Caco-2 (cell line): Measurements from ENCODE around the gene NEXMIF. TPM values are rescaled to one million over a fixed set of nuclear protein-coding genes. Genes with fewer than 3 reads are reported as not detected.

Source experiments
- BruUV-seq: library from RNA; stranded (reverse); fragments of 400-500 nt; replicated peaks from 2 replicates; lab custom pipeline; 2021; lab: Mats Ljungman, UMichigan
- CTCF ChIA-PET: fragments of 300-600 bp; sonication (Branson Sonifier 250); formaldehyde crosslinking; loops from one replicate; lab custom pipeline; 2022; ENCODE audit warnings: antibody characterized with exemption; lab: Charles Lee
- POLR2A ChIA-PET: fragments of 300-600 bp; sonication (Branson Sonifier 250); formaldehyde crosslinking; loops from one replicate; lab custom pipeline; 2022; ENCODE audit warnings: antibody characterized with exemption; lab: Charles Lee
- DNase-seq, 2 experiments: peaks; one replicate each; pipeline versions ENCODE4 v3.0.0 to v3.0.0-alpha.2; 2020 to 2022
- H3K27me3 ChIP-seq: replicated peaks from 2 replicates; pipeline ENCODE4 v1.6.0; 2011; ENCODE audit warnings: low read length; ENCODE audit not compliant: control insufficient read depth, insufficient read depth
- H3K36me3 ChIP-seq: 2 replicates; pipeline ENCODE4 v1.5.1; 2011; ENCODE audit warnings: low read length; ENCODE audit not compliant: control insufficient read depth, insufficient read depth
- H3K4me1 ChIP-seq: fragments of 250-450 bp; sonication (Bioruptor Pico); 2 replicates; pipeline ENCODE4 v1.5.1; 2020; ENCODE audit warnings: mild to moderate bottlenecking
- H3K4me3 ChIP-seq: 2 replicates; pipeline ENCODE4 v1.5.1; 2011; ENCODE audit warnings: low read depth, mild to moderate bottlenecking, control low read depth, low read length
- H3K9me3 ChIP-seq: fragments of 250-450 bp; sonication (Bioruptor Pico); 2 replicates; pipeline ENCODE4 v1.5.1; 2020; ENCODE audit warnings: mild to moderate bottlenecking, moderate library complexity
- H3K27ac Mint-ChIP-seq: one replicate; pipeline ENCODE4 v1.8.0; 2022; ENCODE audit warnings: mixed read lengths; ENCODE audit not compliant: unreplicated experiment
- H3K27me3 Mint-ChIP-seq: one replicate; pipeline ENCODE4 v1.8.0; 2022; ENCODE audit warnings: mixed read lengths; ENCODE audit not compliant: insufficient read depth, unreplicated experiment
- H3K36me3 Mint-ChIP-seq: one replicate; pipeline ENCODE4 v1.8.0; 2022; ENCODE audit warnings: mild to moderate bottlenecking, mixed read lengths; ENCODE audit not compliant: insufficient read depth, unreplicated experiment
- H3K4me1 Mint-ChIP-seq: one replicate; pipeline ENCODE4 v1.8.0; 2022; ENCODE audit warnings: low read depth, mixed read lengths; ENCODE audit not compliant: unreplicated experiment
- H3K4me3 Mint-ChIP-seq: one replicate; pipeline ENCODE4 v1.8.0; 2022; ENCODE audit warnings: mild to moderate bottlenecking, moderate library complexity, mixed read lengths; ENCODE audit not compliant: unreplicated experiment
- H3K9me3 Mint-ChIP-seq: one replicate; pipeline ENCODE4 v1.8.0; 2022; ENCODE audit warnings: mixed read lengths; ENCODE audit not compliant: unreplicated experiment
- intact Hi-C: fragments of 100-400 bp; cut with micrococcal nuclease; formaldehyde crosslinking; loops from one replicate; pipeline ENCODE4 v1.10.0; 2022; ENCODE audit not compliant: unreplicated experiment
- total RNA-seq: library from RNA; stranded (reverse); gene quantifications from 2 replicates; pipeline ENCODE4 v1.2.3, GENCODE V29; 2022
- TF ChIP-seq, protein P1 (sequence below), 2 experiments: fragments of 200-600 bp in 1 of 2; IDR thresholded peaks; 1 replicate in 1 of 2; 2 replicates in 1 of 2; pipeline versions ENCODE4 v1.5.1 to v1.8.0; 2011 to 2022; ENCODE audit warnings: antibody characterized with exemption in 1 of 2, control low read depth in 1 of 2, inconsistent platforms in 1 of 2, low read depth in 1 of 2, low read length in 1 of 2, mild to moderate bottlenecking in 1 of 2, moderate library complexity in 1 of 2; ENCODE audit not compliant: insufficient read depth in 1 of 2, severe bottlenecking in 1 of 2, unreplicated experiment in 1 of 2

The NEXMIF gene
- total RNA-seq, 1 experiment from 2014 or later, result not detected

DNA sequence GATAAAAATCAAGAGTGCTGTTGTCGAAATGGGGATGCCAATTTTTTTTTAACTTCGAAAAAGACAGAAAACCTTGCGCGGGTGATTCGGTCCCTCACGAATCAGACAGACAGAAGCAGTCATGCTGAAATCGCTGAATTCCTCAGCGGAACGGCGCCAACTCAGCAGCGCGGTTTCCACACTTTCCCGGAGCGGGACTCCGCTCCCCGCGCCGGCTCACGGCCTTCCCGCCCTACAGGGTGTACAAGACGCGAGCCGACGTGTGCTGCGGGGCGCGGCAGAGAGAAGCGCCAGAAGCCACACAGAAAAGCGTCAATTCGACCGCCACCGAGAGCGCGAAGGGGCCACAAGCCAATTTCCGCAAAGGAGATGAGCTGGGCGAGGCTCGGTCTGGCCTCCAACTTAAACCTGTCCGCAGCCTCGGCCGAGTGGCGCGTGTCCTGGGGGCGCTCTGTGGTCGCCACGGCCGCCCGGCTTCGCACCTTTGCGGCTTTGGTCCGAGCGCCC lies 1.3 kb downstream of the NEXMIF start:
- Mint-ChIP-seq H3K4me1 (no peaks in the 10 kb centered on the region), H3K9me3 (no peaks in the 10 kb centered on the region), H3K4me3 (no peak overlapping the region), H3K27me3 (peaks cover 4% of the 10 kb centered on the region), H3K27ac (no peak overlapping the region), H3K36me3 (no peaks in the 10 kb centered on the region)
- no peak for DNase-seq
- no TSS peak for BruUV-seq
- H3K9me3 ChIP-seq, result no peaks in the 10 kb centered on the region
- ChIA-PET POLR2A (no interaction called here), CTCF (no interaction called here)
- H3K27me3 ChIP-seq, result no peaks in the 10 kb centered on the region
- no peaks in the 10 kb centered on the region for H3K36me3 ChIP-seq
- TF ChIP-seq, protein P1, sequence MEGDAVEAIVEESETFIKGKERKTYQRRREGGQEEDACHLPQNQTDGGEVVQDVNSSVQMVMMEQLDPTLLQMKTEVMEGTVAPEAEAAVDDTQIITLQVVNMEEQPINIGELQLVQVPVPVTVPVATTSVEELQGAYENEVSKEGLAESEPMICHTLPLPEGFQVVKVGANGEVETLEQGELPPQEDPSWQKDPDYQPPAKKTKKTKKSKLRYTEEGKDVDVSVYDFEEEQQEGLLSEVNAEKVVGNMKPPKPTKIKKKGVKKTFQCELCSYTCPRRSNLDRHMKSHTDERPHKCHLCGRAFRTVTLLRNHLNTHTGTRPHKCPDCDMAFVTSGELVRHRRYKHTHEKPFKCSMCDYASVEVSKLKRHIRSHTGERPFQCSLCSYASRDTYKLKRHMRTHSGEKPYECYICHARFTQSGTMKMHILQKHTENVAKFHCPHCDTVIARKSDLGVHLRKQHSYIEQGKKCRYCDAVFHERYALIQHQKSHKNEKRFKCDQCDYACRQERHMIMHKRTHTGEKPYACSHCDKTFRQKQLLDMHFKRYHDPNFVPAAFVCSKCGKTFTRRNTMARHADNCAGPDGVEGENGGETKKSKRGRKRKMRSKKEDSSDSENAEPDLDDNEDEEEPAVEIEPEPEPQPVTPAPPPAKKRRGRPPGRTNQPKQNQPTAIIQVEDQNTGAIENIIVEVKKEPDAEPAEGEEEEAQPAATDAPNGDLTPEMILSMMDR (IDR thresholded peaks at IDR 0.05; ENCODE audit: insufficient read depth in 1 of 2, low read depth in 1 of 2, low read length in 1 of 2, severe bottlenecking in 1 of 2, unreplicated experiment in 1 of 2), result no peak
- intact Hi-C loops, result loop anchor here (10.0 kb wide), 1 partner anchor 681 kb away; no protein-coding TSS in a partner anchor
- no peak overlapping the region for H3K4me3 ChIP-seq
- no peaks in the 10 kb centered on the region for H3K4me1 ChIP-seq

DNA sequence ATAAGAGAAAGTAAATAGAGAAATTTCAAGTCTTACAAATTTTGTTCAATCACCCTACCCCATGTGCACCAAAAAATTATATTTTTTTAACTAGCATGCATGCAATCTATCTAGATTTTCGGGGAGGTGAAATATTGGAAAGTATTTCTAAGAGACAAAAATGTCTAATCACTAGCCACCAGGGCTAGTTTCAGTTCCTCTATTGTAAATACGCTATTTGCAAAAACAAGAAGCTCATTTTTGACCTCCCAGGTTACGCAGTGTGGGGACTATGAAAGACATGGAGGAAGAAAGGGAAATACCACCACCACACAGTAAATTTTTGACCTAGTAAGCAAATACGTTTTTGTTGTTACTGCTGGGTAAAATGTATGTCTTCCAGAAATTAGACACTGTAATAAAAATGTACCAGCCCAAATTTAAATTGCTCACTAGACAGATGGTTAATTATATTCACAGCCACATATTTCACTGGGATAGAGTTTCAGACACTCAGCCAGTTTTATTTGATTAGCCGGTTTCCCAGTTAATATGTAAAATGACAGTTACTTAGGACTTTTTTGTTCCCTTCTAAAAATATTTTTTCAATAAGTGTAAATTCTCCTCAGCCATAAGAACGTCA lies 2.2 kb downstream of the NEXMIF start:
- TF ChIP-seq, protein P1 (IDR thresholded peaks at IDR 0.05; ENCODE audit: insufficient read depth in 1 of 2, low read depth in 1 of 2, low read length in 1 of 2, severe bottlenecking in 1 of 2, unreplicated experiment in 1 of 2), result no peak
- Histone ChIP-seq H3K9me3 (no peaks in the 10 kb centered on the region), H3K4me3 (no peak overlapping the region), H3K27me3 (no peaks in the 10 kb centered on the region), H3K4me1 (no peaks in the 10 kb centered on the region), H3K36me3 (no peaks in the 10 kb centered on the region)
- Mint-ChIP-seq H3K4me1 (no peaks in the 10 kb centered on the region), H3K4me3 (no peak overlapping the region), H3K27ac (no peak overlapping the region), H3K36me3 (no peaks in the 10 kb centered on the region), H3K9me3 (no peaks in the 10 kb centered on the region), H3K27me3 (peaks cover 4% of the 10 kb centered on the region)
- BruUV-seq, result no TSS peak
- ChIA-PET POLR2A (no interaction called here), CTCF (no interaction called here)
- intact Hi-C loops, result loop anchor here (10.0 kb wide), 1 partner anchor 682 kb away; no protein-coding TSS in a partner anchor
- no peak for DNase-seq

DNA sequence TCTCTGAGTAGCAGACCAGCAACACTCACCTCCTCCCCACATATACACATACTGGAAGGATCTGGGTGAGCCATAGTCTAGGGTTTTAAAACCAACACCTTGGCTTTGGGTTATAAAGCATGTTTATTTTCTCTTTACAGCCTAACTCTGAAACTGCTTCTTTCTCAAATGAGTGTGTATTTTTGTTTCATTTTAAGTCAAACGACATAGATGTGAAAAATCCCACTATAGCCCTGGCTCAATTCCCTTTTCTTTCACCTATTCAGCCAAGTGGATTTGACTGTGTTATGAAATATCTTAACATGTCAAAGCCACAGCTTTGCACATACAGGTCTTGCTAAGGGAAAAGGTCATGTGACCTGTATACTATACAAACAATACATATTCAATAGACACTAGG lies 13.8 kb downstream of the NEXMIF start:
- no peaks in the 10 kb centered on the region for H3K9me3 ChIP-seq
- Mint-ChIP-seq H3K27me3 (no peaks in the 10 kb centered on the region), H3K27ac (no peak overlapping the region), H3K4me3 (no peak overlapping the region), H3K9me3 (no peaks in the 10 kb centered on the region), H3K4me1 (no peaks in the 10 kb centered on the region), H3K36me3 (no peaks in the 10 kb centered on the region)
- CTCF ChIA-PET, result no interaction called here
- BruUV-seq, result no TSS peak
- DNase-seq, result no peak
- H3K4me1 ChIP-seq, result no peaks in the 10 kb centered on the region
- no peak overlapping the region for H3K4me3 ChIP-seq
- H3K27me3 ChIP-seq, result no peaks in the 10 kb centered on the region
- H3K36me3 ChIP-seq, result no peaks in the 10 kb centered on the region
- TF ChIP-seq, protein P1 (IDR thresholded peaks at IDR 0.05; ENCODE audit: insufficient read depth in 1 of 2, low read depth in 1 of 2, low read length in 1 of 2, severe bottlenecking in 1 of 2, unreplicated experiment in 1 of 2), result no peak
- intact Hi-C loops, result no loop called here
- POLR2A ChIA-PET, result no interaction called here
